Mesenchymal stem cell (in vitro differentiated cells and primary cell): ENCODE results near the gene SPATA31D4.

Experiments used
- DNase-seq: peaks from one replicate; pipeline ENCODE4 v3.0.0-alpha.2; 2013
- H2AFZ ChIP-seq: one replicate; pipeline ENCODE4 v1.6.1; 2013; ENCODE audit warnings: low read depth, mild to moderate bottlenecking, control low read depth, inconsistent platforms, low read length, moderate library complexity
- H2AK5ac ChIP-seq: 2 replicates; pipeline ENCODE4 v1.6.1; 2013; ENCODE audit warnings: low read length, moderate library complexity, mild to moderate bottlenecking, inconsistent platforms; ENCODE audit not compliant: severe bottlenecking
- H2BK120ac ChIP-seq: one replicate; pipeline ENCODE4 v1.6.1; 2013; ENCODE audit warnings: low read depth, mild to moderate bottlenecking, inconsistent platforms, low read length, moderate library complexity
- H2BK12ac ChIP-seq, 2 experiments: one replicate each; pipeline ENCODE4 v1.6.1; 2013; ENCODE audit warnings: inconsistent platforms in 2 of 2, low read length in 2 of 2, mild to moderate bottlenecking in 2 of 2, moderate library complexity in 2 of 2, control low read depth in 1 of 2
- H2BK15ac ChIP-seq: one replicate; pipeline ENCODE4 v1.6.1; 2013; ENCODE audit warnings: mild to moderate bottlenecking, low read depth, inconsistent platforms; ENCODE audit not compliant: poor library complexity, severe bottlenecking
- H2BK5ac ChIP-seq: 2 replicates; pipeline ENCODE4 v1.6.1; 2013; ENCODE audit warnings: low read depth, mild to moderate bottlenecking, low read length, control low read depth, inconsistent platforms; ENCODE audit not compliant: poor library complexity, severe bottlenecking
- H3K14ac ChIP-seq, 2 experiments: one replicate each; pipeline ENCODE4 v1.6.1; 2013; ENCODE audit warnings: inconsistent platforms in 2 of 2, low read length in 2 of 2, control low read depth in 1 of 2, mild to moderate bottlenecking in 1 of 2, moderate library complexity in 1 of 2
- H3K18ac ChIP-seq, 2 experiments: one replicate each; pipeline ENCODE4 v1.6.1; 2013; ENCODE audit warnings: inconsistent platforms in 2 of 2, low read length in 2 of 2, control low read depth in 1 of 2, low read depth in 1 of 2, mild to moderate bottlenecking in 1 of 2
- H3K23ac ChIP-seq, 2 experiments: one replicate each; pipeline ENCODE4 v1.6.1; 2013; ENCODE audit warnings: inconsistent platforms in 2 of 2, low read length in 2 of 2, mild to moderate bottlenecking in 2 of 2, moderate library complexity in 2 of 2, control low read depth in 1 of 2
- H3K27ac ChIP-seq: 2 replicates; pipeline ENCODE4 v1.5.1; 2013; ENCODE audit warnings: mild to moderate bottlenecking, moderate library complexity, low read length, control low read depth, inconsistent platforms; ENCODE audit not compliant: poor library complexity, severe bottlenecking
- H3K27me3 ChIP-seq, 2 experiments: 2 replicates each; pipeline versions ENCODE4 v1.6.1 to v1.7.0; 2013; ENCODE audit warnings: low read length in 2 of 2, mild to moderate bottlenecking in 2 of 2, moderate library complexity in 2 of 2, control low read depth in 1 of 2, inconsistent platforms in 1 of 2; ENCODE audit not compliant: control insufficient read depth in 1 of 2, insufficient read depth in 1 of 2
- H3K36me3 ChIP-seq, 2 experiments: 2 replicates each; pipeline versions ENCODE4 v1.6.1 to v1.7.0; 2013; ENCODE audit warnings: low read length in 2 of 2, control low read depth in 1 of 2, inconsistent platforms in 1 of 2, low read depth in 1 of 2, mild to moderate bottlenecking in 1 of 2; ENCODE audit not compliant: insufficient read depth in 2 of 2, control insufficient read depth in 1 of 2
- H3K4ac ChIP-seq, 2 experiments: one replicate each; pipeline ENCODE4 v1.6.1; 2013; ENCODE audit warnings: inconsistent platforms in 2 of 2, low read length in 2 of 2, mild to moderate bottlenecking in 2 of 2, moderate library complexity in 2 of 2, control low read depth in 1 of 2, low read depth in 1 of 2
- H3K4me1 ChIP-seq: 2 replicates; pipeline ENCODE4 v1.6.1; 2013; ENCODE audit warnings: low read depth, low read length, control low read depth; ENCODE audit not compliant: control insufficient read depth, insufficient read depth
- H3K4me2 ChIP-seq: 2 replicates; pipeline ENCODE4 v1.6.1; 2013; ENCODE audit warnings: low read length, mild to moderate bottlenecking, inconsistent platforms; ENCODE audit not compliant: poor library complexity, severe bottlenecking
- H3K4me3 ChIP-seq, 2 experiments: 2 replicates each; pipeline versions ENCODE4 v1.5.1 to v1.7.0; 2013; ENCODE audit warnings: low read length in 2 of 2, mild to moderate bottlenecking in 2 of 2, control low read depth in 1 of 2, low read depth in 1 of 2; ENCODE audit not compliant: insufficient read depth in 1 of 2
- H3K79me1 ChIP-seq: replicated peaks from 2 replicates; pipeline ENCODE4 v1.6.1; 2013; ENCODE audit warnings: mild to moderate bottlenecking, control low read depth, low read length, inconsistent platforms; ENCODE audit not compliant: poor library complexity, severe bottlenecking
- H3K9ac ChIP-seq: 2 replicates; pipeline ENCODE4 v1.7.0; 2013; ENCODE audit warnings: mild to moderate bottlenecking, low read length, moderate library complexity
- H3K9me3 ChIP-seq: 2 replicates; pipeline ENCODE4 v1.7.0; 2013; ENCODE audit warnings: mild to moderate bottlenecking, low read length; ENCODE audit not compliant: control insufficient read depth
- H4K8ac ChIP-seq: one replicate; pipeline ENCODE4 v1.6.1; 2013; ENCODE audit warnings: inconsistent platforms, mild to moderate bottlenecking, low read length, moderate library complexity
- H4K91ac ChIP-seq: one replicate; pipeline ENCODE4 v1.6.1; 2013; ENCODE audit warnings: mild to moderate bottlenecking, low read length, inconsistent platforms
- WGBS: methylation state at CpG from one replicate; pipeline ENCODE4 v1.1.7; 2013; ENCODE audit warnings: mixed read lengths; 5-methylcytosine and 5-hydroxymethylcytosine counted together

SPATA31D4 gene

GRCh38 chr9:81968026-81968425, 39.8 kb downstream of the SPATA31D4 start:
- no peak overlapping the region for H2BK120ac ChIP-seq
- H3K36me3 ChIP-seq: no peaks in the 10 kb centered on the region
- WGBS: 89% methylated on average over 3 of the region's 3 CpGs
- no peak overlapping the region for H2AFZ ChIP-seq
- H3K4me3 ChIP-seq: no peak overlapping the region
- no peak overlapping the region for H2BK12ac ChIP-seq
- H2BK5ac ChIP-seq: no peak overlapping the region
- H2BK15ac ChIP-seq: no peak overlapping the region
- no peak overlapping the region for H2AK5ac ChIP-seq
- DNase-seq: no peak
- H4K8ac ChIP-seq: no peak overlapping the region
- no peak overlapping the region for H3K9ac ChIP-seq
- H3K4me2 ChIP-seq: no peak overlapping the region
- no peaks in the 10 kb centered on the region for H3K79me1 ChIP-seq
- no peaks in the 10 kb centered on the region for H3K4me1 ChIP-seq
- H3K14ac ChIP-seq: no peak overlapping the region
- H4K91ac ChIP-seq: no peak overlapping the region
- H3K4ac ChIP-seq: no peak overlapping the region
- H3K18ac ChIP-seq: no peak overlapping the region
- H3K27me3 ChIP-seq: peaks cover 0 to 23% of the 10 kb centered on the region in 2 experiments
- H3K23ac ChIP-seq: no peak overlapping the region
- H3K27ac ChIP-seq: no peak overlapping the region
- H3K9me3 ChIP-seq: peaks cover 10% of the 10 kb centered on the region

- Histone ChIP-seq H2AK5ac (no peak overlapping the region), H4K91ac (no peak overlapping the region)
These were observed 41.7 kb downstream of the SPATA31D4 start for GRCh38 chr9:81969971-81970370.

GRCh38 chr9:81971727-81972126, 43.5 kb downstream of the SPATA31D4 start:
- Histone ChIP-seq H3K4me1 (no peaks in the 10 kb centered on the region), H2BK12ac (no peak overlapping the region), H4K8ac (no peak overlapping the region), H2BK5ac (no peak overlapping the region), H3K79me1 (no peaks in the 10 kb centered on the region), H2BK120ac (no peak overlapping the region), H3K9ac (no peak overlapping the region), H3K27ac (no peak overlapping the region), H3K36me3 (no peaks in the 10 kb centered on the region), H4K91ac (no peak overlapping the region), H2AK5ac (no peak overlapping the region), H3K27me3 (peaks cover 0 to 23% of the 10 kb centered on the region in 2 experiments), H3K4me2 (no peak overlapping the region), H2BK15ac (no peak overlapping the region), H2AFZ (no peak overlapping the region), H3K18ac (no peak overlapping the region), H3K9me3 (peaks cover 11% of the 10 kb centered on the region), H3K14ac (no peak overlapping the region), H3K23ac (no peak overlapping the region), H3K4me3 (no peak overlapping the region), H3K4ac (no peak overlapping the region)
- DNase-seq: peak; percentile 5

More at GRCh38 chr9:81969971-81970370, 41.7 kb downstream of the SPATA31D4 start:
- H3K18ac ChIP-seq: no peak overlapping the region
- peaks cover 16% of the 10 kb centered on the region for H3K9me3 ChIP-seq
- DNase-seq: no peak
- H2AFZ ChIP-seq: no peak overlapping the region
- no peak overlapping the region for H3K4me2 ChIP-seq
- H3K27me3 ChIP-seq: peaks cover 0 to 23% of the 10 kb centered on the region in 2 experiments
- no peak overlapping the region for H2BK120ac ChIP-seq
- H3K14ac ChIP-seq: no peak overlapping the region
- H3K36me3 ChIP-seq: no peaks in the 10 kb centered on the region
- no peaks in the 10 kb centered on the region for H3K79me1 ChIP-seq
- H3K23ac ChIP-seq: no peak overlapping the region
- H3K4ac ChIP-seq: no peak overlapping the region
- H4K8ac ChIP-seq: no peak overlapping the region
- H2BK5ac ChIP-seq: no peak overlapping the region
- H2BK12ac ChIP-seq: no peak overlapping the region
- no peak overlapping the region for H3K4me3 ChIP-seq
- no peak overlapping the region for H3K27ac ChIP-seq
- H3K4me1 ChIP-seq: no peaks in the 10 kb centered on the region
- no peak overlapping the region for H3K9ac ChIP-seq
- H2BK15ac ChIP-seq: no peak overlapping the region

- no peaks in the 10 kb centered on the region for H3K36me3 ChIP-seq
- no peak overlapping the region for H2BK120ac ChIP-seq
- no peak overlapping the region for H3K27ac ChIP-seq
- H3K4me1 ChIP-seq: no peaks in the 10 kb centered on the region
- no peak overlapping the region for H4K8ac ChIP-seq
- H3K4me3 ChIP-seq: no peak overlapping the region
- H3K4ac ChIP-seq: no peak overlapping the region
- H2AFZ ChIP-seq: no peak overlapping the region
- H4K91ac ChIP-seq: no peak overlapping the region
- H3K23ac ChIP-seq: no peak overlapping the region
- DNase-seq: no peak
- H2BK5ac ChIP-seq: no peak overlapping the region
- H3K9me3 ChIP-seq: peaks cover 6% of the 10 kb centered on the region
- H2BK12ac ChIP-seq: no peak overlapping the region
- H3K27me3 ChIP-seq: peaks cover 0 to 11% of the 10 kb centered on the region in 2 experiments
- H3K4me2 ChIP-seq: no peak overlapping the region
- WGBS: 89% methylated on average over 4 of the region's 5 CpGs
- no peak overlapping the region for H3K9ac ChIP-seq
- H3K79me1 ChIP-seq: no peaks in the 10 kb centered on the region
- H2BK15ac ChIP-seq: no peak overlapping the region
- H3K18ac ChIP-seq: no peak overlapping the region
- no peak overlapping the region for H2AK5ac ChIP-seq
- H3K14ac ChIP-seq: no peak overlapping the region
These were observed 46.5 kb downstream of the SPATA31D4 start for GRCh38 chr9:81974764-81975163.
